Measurements from ENCODE around the gene KRTAP10-1. TPM values are rescaled to one million over a fixed set of nuclear protein-coding genes. Genes with fewer than 3 reads are reported as not detected.

Gene KRTAP10-1
- total and polyA plus RNA-seq, 2 of the 13 experiments (the other 11 are each of a cell fraction or from before 2014, with no cell fraction given) = not detected

DNA sequence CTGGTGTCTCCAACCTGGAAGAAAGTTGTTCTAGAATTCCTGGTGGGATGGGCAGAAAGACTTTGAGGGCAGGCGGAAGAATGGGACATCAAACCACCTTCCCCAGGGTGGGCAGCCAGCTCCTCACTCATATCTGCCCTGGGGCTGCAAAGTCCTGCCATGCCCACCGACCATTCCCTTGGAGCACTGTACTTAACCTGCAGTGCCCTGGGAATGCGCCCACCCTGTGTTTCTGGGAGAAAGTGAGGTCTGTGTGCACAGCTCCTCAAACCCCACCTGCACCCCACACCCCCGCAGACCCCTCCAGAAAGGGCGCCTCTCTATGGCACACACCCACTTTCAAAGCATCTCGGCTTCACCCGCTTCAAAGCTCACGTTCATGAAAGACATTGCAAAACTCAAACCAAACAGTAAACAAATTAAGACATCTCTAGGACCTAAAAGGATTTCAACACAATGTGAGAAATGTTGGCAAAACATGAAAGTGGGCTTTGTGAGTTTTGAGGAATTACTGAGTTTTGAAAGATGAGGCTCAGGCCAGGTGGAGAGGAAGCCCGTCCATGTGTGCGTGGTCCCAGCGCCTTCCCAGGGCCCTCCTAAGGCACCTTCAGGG, 25.1 kb downstream of the KRTAP10-1 start:
- Histone ChIP-seq H3K79me2 (ENCODE audit: insufficient read depth, low read length) (no peaks in the 10 kb centered on the region), H2AFZ (ENCODE audit: low read length) (no peak overlapping the region), H3K4me3 (replicated peaks in 1 of 3; ENCODE audit: insufficient read depth in 1 of 3, low read depth in 2 of 3, low read length in 3 of 3) (no peak overlapping the region), H3K27ac (ENCODE audit: extremely low read length, insufficient read depth, low read length) (no peak overlapping the region), H3K36me3 (replicated peaks in 1 of 2; ENCODE audit: control insufficient read depth in 1 of 2, insufficient read depth in 2 of 2, low read length in 2 of 2) (peaks cover 7 to 10% of the 10 kb centered on the region in 2 experiments; a peak in 4 of 5 replicates), H3K9ac (ENCODE audit: insufficient read depth, low read depth, low read length) (no peak overlapping the region), H3K4me1 (ENCODE audit: insufficient read depth, low read length) (peaks cover 62% of the 10 kb centered on the region), H3K4me2 (ENCODE audit: low read depth, low read length) (peak overlapping the region; percentile 44), H4K20me1 (ENCODE audit: insufficient read depth, low read length) (no peaks in the 10 kb centered on the region), H3K27me3 (ENCODE audit: control insufficient read depth in 1 of 2, insufficient read depth in 2 of 2, low read length in 2 of 2) (no peaks in the 10 kb centered on the region), H3K9me3 (ENCODE audit: low read length) (no peaks in the 10 kb centered on the region)
- FAIRE-seq = peak; percentile 77
- DNase-seq (ENCODE audit: low spot score) = peak; percentile 77
- 18% methylated on average over 7 of the region's 11 CpGs for WGBS (ENCODE audit: low lambda C conversion rate)
- ChIA-PET POLR2A (interaction anchor here (1.2 to 3.8 kb wide), 3 partner anchors 9 to 399 kb away, joined by 4 to 49 read pairs (median 4); no protein-coding TSS in a partner anchor), CTCF (ENCODE audit: low intra/inter-chr PET ratio, low total read pairs) (no interaction called here)
- in situ Hi-C loops (cut with HindIII; ENCODE audit: extremely low pct_ligation_motif_present, low pct_unique_long_range_greater_than_20kb) (no loop called here), intact Hi-C loops (cut with micrococcal nuclease; ENCODE audit: unreplicated experiment) (loop anchor here (2.0 to 5.0 kb wide), 2 partner anchors 227 to 278 kb away; no protein-coding TSS in a partner anchor)
- no TSS peak for BruUV-seq (replicated peaks)
- ATAC-seq = peak; percentile 5; the same call in 2 of the 3 replicates
- no peak for TF ChIP-seq ESRRA (CRISPR knock-in tag; IDR thresholded peaks at IDR 0.05; ENCODE audit: low read depth)
- peak; percentile 63; the same call in 1 of the 2 replicates for TF ChIP-seq NCOR1 (IDR thresholded peaks at IDR 0.05; ENCODE audit: borderline replicate concordance, low read length)
- TF ChIP-seq SOX6 (IDR thresholded peaks at IDR 0.05) = no peak
- peak; percentile 76; the same call in 1 of the 2 replicates for TF ChIP-seq SOX6 (CRISPR knock-in tag; IDR thresholded peaks at IDR 0.05)
- TF ChIP-seq, protein P1, sequence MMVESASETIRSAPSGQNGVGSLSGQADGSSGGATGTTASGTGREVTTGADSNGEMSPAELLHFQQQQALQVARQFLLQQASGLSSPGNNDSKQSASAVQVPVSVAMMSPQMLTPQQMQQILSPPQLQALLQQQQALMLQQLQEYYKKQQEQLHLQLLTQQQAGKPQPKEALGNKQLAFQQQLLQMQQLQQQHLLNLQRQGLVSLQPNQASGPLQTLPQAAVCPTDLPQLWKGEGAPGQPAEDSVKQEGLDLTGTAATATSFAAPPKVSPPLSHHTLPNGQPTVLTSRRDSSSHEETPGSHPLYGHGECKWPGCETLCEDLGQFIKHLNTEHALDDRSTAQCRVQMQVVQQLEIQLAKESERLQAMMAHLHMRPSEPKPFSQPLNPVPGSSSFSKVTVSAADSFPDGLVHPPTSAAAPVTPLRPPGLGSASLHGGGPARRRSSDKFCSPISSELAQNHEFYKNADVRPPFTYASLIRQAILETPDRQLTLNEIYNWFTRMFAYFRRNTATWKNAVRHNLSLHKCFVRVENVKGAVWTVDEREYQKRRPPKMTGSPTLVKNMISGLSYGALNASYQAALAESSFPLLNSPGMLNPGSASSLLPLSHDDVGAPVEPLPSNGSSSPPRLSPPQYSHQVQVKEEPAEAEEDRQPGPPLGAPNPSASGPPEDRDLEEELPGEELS (CRISPR knock-in tag; IDR thresholded peaks at IDR 0.05) = peak; percentile 58
- TF ChIP-seq FOXP1 (IDR thresholded peaks at IDR 0.05) = peak; percentile 85
- TF ChIP-seq FOXP1 (CRISPR knock-in tag; IDR thresholded peaks at IDR 0.05) = peak; percentile 81
- peak; percentile 28; the same call in 1 of the 2 replicates for TF ChIP-seq NCOA2 (CRISPR knock-in tag; IDR thresholded peaks at IDR 0.05)
- peak in 1 of 2 experiments; percentile 51; a peak in 1 of 4 replicates for TF ChIP-seq KLF16 (CRISPR knock-in tag; IDR thresholded peaks at IDR 0.05)
- TF ChIP-seq EP300 (IDR thresholded peaks at IDR 0.05; ENCODE audit: low read depth in 2 of 2, low read length in 2 of 2) = peak in 1 of 2 experiments; percentile 82; a peak in 2 of 4 replicates
- peak; percentile 40; the same call in 1 of the 2 replicates for TF ChIP-seq EP300 (CRISPR knock-in tag; IDR thresholded peaks at IDR 0.05; ENCODE audit: borderline replicate concordance)
- no peak for TF ChIP-seq KAT8 (CRISPR knock-in tag; IDR thresholded peaks at IDR 0.05)
- no peak for TF ChIP-seq NR3C1 (CRISPR knock-in tag; IDR thresholded peaks at IDR 0.05)
- 0 out of 2 replicates have a peak, but pooled peaks have one; percentile 10 for TF ChIP-seq FOSL2 (CRISPR knock-in tag; IDR thresholded peaks at IDR 0.05)
- no peak for TF ChIP-seq SOX13 (IDR thresholded peaks at IDR 0.05)
- TF ChIP-seq SOX13 (CRISPR knock-in tag; conservative IDR thresholded peaks at IDR 0.05 in 1 of 2, IDR thresholded peaks at IDR 0.05 in 1 of 2) = peak in 1 of 2 experiments; percentile 35; a peak in 1 of 4 replicates
- TF ChIP-seq ZMAT3 (CRISPR knock-in tag; conservative IDR thresholded peaks at IDR 0.05) = no peak
- peak; percentile 91 for TF ChIP-seq BCL6 (CRISPR knock-in tag; IDR thresholded peaks at IDR 0.05)
- 0 out of 2 replicates have a peak, but pooled peaks have one; percentile 64 for TF ChIP-seq ZHX1 (CRISPR knock-in tag; IDR thresholded peaks at IDR 0.05; ENCODE audit: low read depth)
- no peak for TF ChIP-seq ZNF7 (CRISPR knock-in tag; IDR thresholded peaks at IDR 0.05)
- TF ChIP-seq FOXA1 (IDR thresholded peaks at IDR 0.05) = no peak
- peak; percentile 46; the same call in 1 of the 2 replicates for TF ChIP-seq FOXA1 (CRISPR knock-in tag; IDR thresholded peaks at IDR 0.05)
- no peak for TF ChIP-seq ZSCAN21 (CRISPR knock-in tag; IDR thresholded peaks at IDR 0.05; ENCODE audit: borderline replicate concordance)

All from HepG2 (cell line).